Activated B cell treated with CpG ODN at 0.5 μM for 24 hours (primary cell): Measurements from ENCODE around the gene FBXO7. TPM values are rescaled to one million over a fixed set of nuclear protein-coding genes. Genes with fewer than 3 reads are reported as not detected.

Source experiments
- ATAC-seq: fragments of 200-7000 bp; cut with Tn5 transposase; one replicate; pipeline ENCODE4 v1.10.0; 2021; ENCODE audit warnings: low read depth, mild to moderate bottlenecking, moderate library complexity
- CTCF ChIA-PET: fragments of 350-600 bp; sonication (Branson Sonifier 250); formaldehyde crosslinking; loops from one replicate; lab custom pipeline; 2021; ENCODE audit warnings: antibody characterized with exemption; lab: Charles Lee
- POLR2A ChIA-PET: fragments of 350-600 bp; sonication (Branson Sonifier 250); formaldehyde crosslinking; loops from one replicate; lab custom pipeline; 2021; ENCODE audit warnings: antibody characterized with exemption; lab: Charles Lee
- DNase-seq: peaks from one replicate; pipeline ENCODE4 v3.0.0; 2022
- H3K27ac Mint-ChIP-seq: one replicate; pipeline ENCODE4 v1.8.0; 2020; ENCODE audit warnings: mixed read lengths
- H3K27me3 Mint-ChIP-seq: one replicate; pipeline ENCODE4 v1.8.0; 2021; ENCODE audit warnings: mixed read lengths
- H3K36me3 Mint-ChIP-seq: one replicate; pipeline ENCODE4 v1.8.0; 2021; ENCODE audit warnings: low read depth, mixed read lengths
- H3K4me1 Mint-ChIP-seq: one replicate; pipeline ENCODE4 v1.8.0; 2021; ENCODE audit warnings: mixed read lengths
- H3K4me3 Mint-ChIP-seq: one replicate; pipeline ENCODE4 v1.8.0; 2020; ENCODE audit warnings: mild to moderate bottlenecking, mixed read lengths
- H3K9me3 Mint-ChIP-seq: one replicate; pipeline ENCODE4 v1.8.0; 2020; ENCODE audit warnings: mixed read lengths
- CTCF ChIP-seq: fragments of 200-600 bp; IDR thresholded peaks from one replicate; pipeline ENCODE4 v1.8.0; 2022; ENCODE audit warnings: antibody characterized with exemption, mild to moderate bottlenecking
- intact Hi-C: fragments of 100-400 bp; cut with micrococcal nuclease; formaldehyde crosslinking; loops from one replicate; pipeline ENCODE4 v1.15.1; 2024
- total RNA-seq: library from RNA; stranded (reverse); gene quantifications from 2 replicates; pipeline ENCODE4 v1.2.3, GENCODE V29; 2022

Gene FBXO7
- total RNA-seq, 1 donor from 2014 or later, result 97.2 TPM

- Mint-ChIP-seq H3K9me3 (peaks cover 2% of the 10 kb centered on the region), H3K4me3 (no peak overlapping the region), H3K36me3 (no peaks in the 10 kb centered on the region), H3K27ac (no peak overlapping the region), H3K27me3 (peaks cover 13% of the 10 kb centered on the region), H3K4me1 (no peaks in the 10 kb centered on the region)
- ATAC-seq (no peak), DNase-seq (no peak)
- ChIA-PET POLR2A (no interaction called here), CTCF (no interaction called here)
- no peak for TF ChIP-seq CTCF
- intact Hi-C loops, result loop anchor here (10.0 kb wide), 1 partner anchor 244 kb away; the partner anchor contains the start of gene RFPL2
These were observed 25.6 kb upstream of the FBXO7 start for GRCh38 chr22:32448980-32449379.

GRCh38 chr22:32457031-32457430, 17.6 kb upstream of the FBXO7 start:
- peaks cover 61% of the 10 kb centered on the region for H3K27me3 Mint-ChIP-seq
- no peak for ATAC-seq
- TF ChIP-seq CTCF, result no peak

GRCh38 chr22:32462452-32462851, 12.2 kb upstream of the FBXO7 start:
- H3K36me3 Mint-ChIP-seq, result no peaks in the 10 kb centered on the region
- no peak for TF ChIP-seq CTCF
- intact Hi-C loops, result no loop called here
- H3K27ac Mint-ChIP-seq, result no peak overlapping the region
- no peaks in the 10 kb centered on the region for H3K9me3 Mint-ChIP-seq
- ATAC-seq (no peak), DNase-seq (no peak)
- peaks cover 62% of the 10 kb centered on the region for H3K27me3 Mint-ChIP-seq
- H3K4me1 Mint-ChIP-seq, result peaks cover 4% of the 10 kb centered on the region
- CTCF ChIA-PET, result no interaction called here
- no peak overlapping the region for H3K4me3 Mint-ChIP-seq
- POLR2A ChIA-PET, result no interaction called here

More at GRCh38 chr22:32457031-32457430, 17.6 kb upstream of the FBXO7 start:
- peaks cover 2% of the 10 kb centered on the region for H3K9me3 Mint-ChIP-seq
- no peaks in the 10 kb centered on the region for H3K36me3 Mint-ChIP-seq
- intact Hi-C loops, result no loop called here
- no peak overlapping the region for H3K27ac Mint-ChIP-seq
- no peak for DNase-seq
- ChIA-PET CTCF (no interaction called here), POLR2A (no interaction called here)
- H3K4me1 Mint-ChIP-seq, result peaks cover 4% of the 10 kb centered on the region
- H3K4me3 Mint-ChIP-seq, result no peak overlapping the region

GRCh38 chr22:32465661-32466060, 8.9 kb upstream of the FBXO7 start:
- ChIA-PET POLR2A (no interaction called here), CTCF (no interaction called here)
- peaks cover 45% of the 10 kb centered on the region for H3K27me3 Mint-ChIP-seq
- intact Hi-C loops, result no loop called here
- ATAC-seq (no peak), DNase-seq (no peak)
- H3K4me3 Mint-ChIP-seq, result no peak overlapping the region
- H3K4me1 Mint-ChIP-seq, result peaks cover under 1% of the 10 kb centered on the region
- TF ChIP-seq CTCF, result no peak
- H3K9me3 Mint-ChIP-seq, result no peaks in the 10 kb centered on the region
- H3K36me3 Mint-ChIP-seq, result no peaks in the 10 kb centered on the region
- H3K27ac Mint-ChIP-seq, result no peak overlapping the region

GRCh38 chr22:32466496-32466895, 8.1 kb upstream of the FBXO7 start:
- intact Hi-C loops, result no loop called here
- H3K27me3 Mint-ChIP-seq, result peaks cover 37% of the 10 kb centered on the region
- no peak overlapping the region for H3K4me3 Mint-ChIP-seq
- no peaks in the 10 kb centered on the region for H3K4me1 Mint-ChIP-seq
- no peaks in the 10 kb centered on the region for H3K36me3 Mint-ChIP-seq
- ATAC-seq, result no peak
- no peaks in the 10 kb centered on the region for H3K9me3 Mint-ChIP-seq
- H3K27ac Mint-ChIP-seq, result no peak overlapping the region
- ChIA-PET POLR2A (no interaction called here), CTCF (no interaction called here)
- no peak for DNase-seq
- no peak for TF ChIP-seq CTCF
